HPDE6-E6E7 (cell line): ENCODE data around the gene DCLK1.
"Not testable (repeated sequence)": the region's sequence is repeated elsewhere in the genome, so short reads cannot be mapped to it uniquely, and the experiment has no call there.

ENCODE experiments used
- DNase-seq: peaks from one replicate; pipeline ENCODE4 v3.0.0; 2011; ENCODE audit warnings: missing footprints; ENCODE audit errors: extremely low spot score

The DCLK1 gene

GRCh38 chr13:36130552-36131221, 495 bp downstream of the DCLK1 start:
- DNase-seq, result no peak

- no peak for DNase-seq
Measured at GRCh38 chr13:36130193-36130551, 1.0 kb downstream of the DCLK1 start.

- DNase-seq, result no peak
Measured at GRCh38 chr13:36129539-36129938, 1.6 kb downstream of the DCLK1 start.

GRCh38 chr13:36126491-36126890, 4.7 kb downstream of the DCLK1 start:
- DNase-seq, result no peak

GRCh38 chr13:36125841-36126240, 5.3 kb downstream of the DCLK1 start:
- DNase-seq, result no peak

GRCh38 chr13:36124236-36124822, 6.9 kb downstream of the DCLK1 start:
- DNase-seq, result no peak

GRCh38 chr13:36115306-36115705, 15.9 kb downstream of the DCLK1 start:
- DNase-seq, result no peak

GRCh38 chr13:36114233-36114632, 16.9 kb downstream of the DCLK1 start:
- DNase-seq, result no peak

GRCh38 chr13:36108954-36109353, 22.2 kb downstream of the DCLK1 start:
- DNase-seq, result no peak

GRCh38 chr13:36108342-36108741, 22.8 kb downstream of the DCLK1 start:
- no peak for DNase-seq

- DNase-seq, result no peak
Measured at GRCh38 chr13:36107521-36107920, 23.7 kb downstream of the DCLK1 start.

GRCh38 chr13:36105726-36106125, 25.5 kb downstream of the DCLK1 start:
- no peak for DNase-seq

- DNase-seq, result no peak
Measured at GRCh38 chr13:36102721-36103120, 28.5 kb downstream of the DCLK1 start.

- not testable (repeated sequence) for DNase-seq
Measured at GRCh38 chr13:36101907-36102306, 29.3 kb downstream of the DCLK1 start.

- no peak for DNase-seq
Measured at GRCh38 chr13:36101157-36101556, 30.0 kb downstream of the DCLK1 start.

- DNase-seq, result no peak
Measured at GRCh38 chr13:36098080-36098479, 33.1 kb downstream of the DCLK1 start.

- no peak for DNase-seq
Measured at GRCh38 chr13:36096461-36097416, 34.4 kb downstream of the DCLK1 start.

- DNase-seq, result no peak
Measured at GRCh38 chr13:36094478-36094877, 36.7 kb downstream of the DCLK1 start.

GRCh38 chr13:36090592-36090991, 40.6 kb downstream of the DCLK1 start:
- DNase-seq, result no peak

GRCh38 chr13:36089130-36089647, 42.0 kb downstream of the DCLK1 start:
- no peak for DNase-seq

GRCh38 chr13:36088463-36088862, 42.7 kb downstream of the DCLK1 start:
- DNase-seq, result no peak

- no peak for DNase-seq
Measured at GRCh38 chr13:36088001-36088400, 43.2 kb downstream of the DCLK1 start.
